Brain microvascular endothelial cell (primary cell): ENCODE measurements around the gene RAPGEF1.

Experiments used
- DNase-seq: peaks from one replicate; pipeline ENCODE4 v3.0.0-alpha.2; 2020
- H3K27ac ChIP-seq: fragments of 250-450 bp; sonication (Bioruptor Pico); 2 replicates; pipeline ENCODE4 v1.5.1; 2020; ENCODE audit warnings: mild to moderate bottlenecking, moderate library complexity
- H3K27me3 ChIP-seq: fragments of 250-450 bp; sonication (Bioruptor Pico); replicated peaks from 2 replicates; pipeline ENCODE4 v1.5.1; 2020; ENCODE audit warnings: mild to moderate bottlenecking
- H3K36me3 ChIP-seq: fragments of 250-450 bp; sonication (Bioruptor Pico); replicated peaks from 2 replicates; pipeline ENCODE4 v1.5.1; 2020; ENCODE audit warnings: mild to moderate bottlenecking
- H3K4me3 ChIP-seq: 2 replicates; pipeline ENCODE4 v1.5.1; 2011; ENCODE audit warnings: low read depth, mild to moderate bottlenecking, control low read depth, low read length, moderate library complexity
- CTCF ChIP-seq: IDR thresholded peaks from 2 replicates; pipeline ENCODE4 v1.5.1; 2011; ENCODE audit warnings: low read depth, mild to moderate bottlenecking, moderate library complexity, low read length, control low read depth, inconsistent platforms; ENCODE audit errors: missing control alignments
- in situ Hi-C: cut with HindIII; loops from 2 replicates; pipeline ENCODE4 v1.10.0; 2017; ENCODE audit warnings: low sequenced_read_pairs, low pct_ligation_motif_present

The RAPGEF1 gene

GRCh38 chr9:131673068-131673467 lies 66.8 kb downstream of the RAPGEF1 start:
- H3K4me3 ChIP-seq = no peak overlapping the region
- no peak for TF ChIP-seq CTCF
- no peaks in the 10 kb centered on the region for H3K36me3 ChIP-seq
- H3K27ac ChIP-seq = no peak overlapping the region
- in situ Hi-C loops = no loop called here
- DNase-seq = no peak
- H3K27me3 ChIP-seq = no peaks in the 10 kb centered on the region

GRCh38 chr9:131672451-131672850 lies 67.4 kb downstream of the RAPGEF1 start:
- Histone ChIP-seq H3K36me3 (no peaks in the 10 kb centered on the region), H3K4me3 (no peak overlapping the region), H3K27ac (no peak overlapping the region), H3K27me3 (no peaks in the 10 kb centered on the region)
- DNase-seq = no peak
- TF ChIP-seq CTCF = no peak
- in situ Hi-C loops = no loop called here

GRCh38 chr9:131671133-131671520 lies 68.7 kb downstream of the RAPGEF1 start:
- in situ Hi-C loops = no loop called here
- Histone ChIP-seq H3K36me3 (no peaks in the 10 kb centered on the region), H3K27ac (no peak overlapping the region), H3K4me3 (no peak overlapping the region), H3K27me3 (no peaks in the 10 kb centered on the region)
- DNase-seq = no peak
- peak; percentile 6 for TF ChIP-seq CTCF

- no peak overlapping the region for H3K4me3 ChIP-seq
- in situ Hi-C loops = no loop called here
- TF ChIP-seq CTCF = no peak
- H3K27me3 ChIP-seq = no peaks in the 10 kb centered on the region
- H3K27ac ChIP-seq = no peak overlapping the region
- DNase-seq = no peak
- no peaks in the 10 kb centered on the region for H3K36me3 ChIP-seq
Measured at GRCh38 chr9:131670247-131671132, 69.4 kb downstream of the RAPGEF1 start.

GRCh38 chr9:131669269-131670157 lies 70.4 kb downstream of the RAPGEF1 start:
- H3K27ac ChIP-seq = no peak overlapping the region
- H3K27me3 ChIP-seq = no peaks in the 10 kb centered on the region
- no peak for TF ChIP-seq CTCF
- in situ Hi-C loops = no loop called here
- no peaks in the 10 kb centered on the region for H3K36me3 ChIP-seq
- DNase-seq = no peak
- H3K4me3 ChIP-seq = no peak overlapping the region
